ENCODE results near the gene SMIM30.

GRCh38 chr7:113086431-113086888, 31.9 kb downstream of the SMIM30 start, which contains the start of gene GPR85:
- TF ChIP-seq CTCF (IDR thresholded peaks at IDR 0.05) (no peak), POLR2A (IDR thresholded peaks at IDR 0.05) (no peak)

Measured in gastroesophageal sphincter (tissue), 3 donors.